NCI-H187 treated with DMSO at 0.1 percent for 48 hours (cell line): ENCODE measurements around the gene RAC3.
"Not testable (repeated sequence)": the region's sequence is repeated elsewhere in the genome, so short reads cannot be mapped to it uniquely, and the experiment has no call there.

ENCODE experiments used
- DNase-seq: peaks from one replicate; lab custom pipeline; 2025; lab: John Stamatoyannopoulos, UW

RAC3 gene

DNA sequence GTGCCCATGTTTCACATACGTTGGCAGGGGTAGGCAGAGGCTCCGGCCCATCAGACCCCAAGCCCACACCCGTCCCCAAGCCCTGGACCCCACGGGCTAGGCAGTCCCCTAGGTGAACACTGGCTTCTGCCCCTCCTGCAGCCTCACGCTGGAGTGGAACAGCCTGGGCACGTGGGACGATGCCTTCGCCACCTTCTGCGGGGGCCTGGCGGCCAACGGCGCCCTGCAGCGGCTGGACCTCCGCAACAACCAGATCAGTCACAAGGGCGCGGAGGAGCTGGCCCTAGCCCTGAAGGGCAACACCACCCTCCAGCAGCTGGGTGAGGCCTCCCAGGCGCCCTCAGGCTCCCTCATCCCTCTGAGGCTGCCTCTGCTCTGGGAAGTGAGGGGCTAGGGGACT is 6.6 kb upstream of the RAC3 start:
- no peak for DNase-seq

DNA sequence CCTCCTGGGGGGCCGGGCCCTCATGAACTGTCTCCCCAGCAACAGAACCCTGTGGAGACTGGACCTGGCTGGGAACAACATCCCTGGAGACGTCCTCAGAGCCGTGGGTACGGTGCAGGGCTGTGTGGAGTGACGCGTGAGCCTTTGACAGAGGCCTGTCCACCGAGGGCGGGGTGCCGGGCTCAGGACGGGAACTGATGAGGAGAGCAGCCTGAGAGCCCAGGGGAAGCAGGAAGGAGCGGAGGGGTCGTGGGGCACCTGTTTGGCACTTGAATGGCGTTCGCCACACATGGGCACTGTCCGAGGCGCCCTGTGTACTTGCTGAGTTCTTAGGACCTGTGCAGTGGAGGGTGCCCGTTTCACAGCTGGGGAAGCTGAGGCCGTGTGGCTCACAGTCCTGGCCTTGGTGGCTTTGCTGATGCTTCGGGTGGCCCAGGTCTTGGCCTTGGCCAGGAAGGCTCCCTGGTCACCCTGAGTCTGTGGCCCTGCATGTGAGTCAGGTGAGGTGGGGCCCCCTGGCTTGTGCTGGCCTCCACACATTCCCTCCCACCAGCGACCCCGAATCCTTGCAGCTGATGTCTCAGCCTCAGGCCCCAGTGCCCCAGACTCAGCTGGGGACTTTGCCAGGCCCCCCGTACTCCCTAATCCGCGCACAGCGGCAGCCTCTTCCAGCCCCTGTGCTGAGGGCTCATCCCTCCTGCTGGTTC is 5.9 kb upstream of the RAC3 start:
- no peak for DNase-seq

DNA sequence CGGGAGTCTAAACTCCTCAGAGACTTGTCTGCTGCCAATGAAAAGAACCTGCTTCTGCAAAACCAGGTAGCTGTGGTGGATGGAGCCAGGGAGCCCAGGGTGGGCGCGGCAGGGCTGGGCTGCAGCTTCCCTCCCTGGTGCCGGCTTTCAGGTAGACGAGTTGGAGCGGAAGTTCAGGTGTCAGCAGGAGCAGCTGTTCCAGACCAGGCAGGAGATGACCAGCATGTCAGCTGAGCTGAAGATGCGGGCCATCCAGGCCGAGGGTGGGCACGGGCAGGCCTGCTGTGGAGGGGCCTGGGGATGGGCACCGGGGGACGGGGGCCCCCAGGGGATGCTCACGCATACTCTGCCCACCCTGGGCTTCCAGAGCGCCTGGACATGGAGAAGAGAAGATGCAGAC is 3.2 kb upstream of the RAC3 start:
- no peak for DNase-seq

DNA sequence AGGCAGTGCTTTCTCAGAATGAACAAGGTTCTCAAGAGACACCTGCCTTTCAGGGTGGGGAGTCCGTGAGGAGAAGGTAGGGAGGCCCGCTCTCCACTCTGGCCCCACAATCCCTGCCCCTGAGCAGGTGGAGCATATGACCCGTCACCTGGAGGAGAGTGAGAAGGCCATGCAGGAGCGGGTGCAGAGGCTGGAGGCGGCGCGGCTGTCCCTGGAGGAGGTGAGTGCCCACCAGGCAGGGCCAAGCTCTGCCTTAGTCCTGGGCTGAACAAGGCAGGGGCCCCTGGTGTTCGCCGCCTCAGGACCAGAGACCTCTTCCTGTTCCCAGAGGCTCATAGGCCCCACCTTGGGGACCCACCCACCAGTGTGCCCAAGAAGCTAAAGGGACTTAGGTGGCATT is 2.5 kb upstream of the RAC3 start:
- no peak for DNase-seq

DNA sequence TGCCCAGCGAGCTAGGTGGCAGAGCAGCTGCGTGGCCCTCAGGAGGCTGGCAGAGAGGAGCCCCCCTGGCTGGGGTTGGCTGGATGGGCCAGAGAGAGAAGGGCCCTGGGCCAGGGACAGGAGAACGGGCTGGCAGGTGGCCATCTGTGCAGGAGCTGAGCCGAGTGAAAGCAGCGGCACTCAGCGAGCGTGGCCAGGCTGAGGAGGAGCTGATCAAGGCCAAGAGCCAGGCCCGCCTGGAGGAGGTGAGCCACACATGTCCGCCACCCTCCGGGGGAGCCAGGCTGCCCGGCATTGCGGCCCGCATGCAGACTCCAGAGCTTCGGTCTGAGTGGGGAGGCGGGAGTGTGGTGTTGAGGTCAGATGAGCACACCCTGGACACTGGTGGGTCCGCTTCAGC is 2.1 kb upstream of the RAC3 start:
- no peak for DNase-seq

DNA sequence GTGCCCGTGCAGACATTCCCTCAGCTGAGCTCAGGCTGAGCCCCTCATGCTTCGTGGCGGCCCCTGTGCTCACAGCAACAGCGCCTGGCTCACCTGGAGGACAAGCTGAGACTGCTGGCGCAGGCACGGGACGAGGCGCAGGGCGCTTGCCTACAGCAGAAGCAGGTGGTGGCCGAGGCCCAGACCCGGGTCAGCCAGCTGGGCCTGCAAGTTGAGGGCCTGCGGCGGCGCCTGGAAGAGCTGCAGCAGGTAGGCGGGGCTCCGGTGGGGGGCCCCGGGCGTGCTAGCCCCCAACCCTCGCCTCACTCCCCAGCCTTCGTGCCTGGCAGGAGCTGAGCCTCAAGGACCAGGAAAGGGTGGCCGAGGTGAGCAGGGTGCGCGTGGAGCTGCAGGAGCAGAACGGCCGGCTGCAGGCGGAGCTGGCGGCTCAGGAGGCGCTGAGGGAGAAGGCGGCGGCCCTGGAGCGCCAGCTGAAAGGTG is 1.4 kb upstream of the RAC3 start:
- DNase-seq: no peak

DNA sequence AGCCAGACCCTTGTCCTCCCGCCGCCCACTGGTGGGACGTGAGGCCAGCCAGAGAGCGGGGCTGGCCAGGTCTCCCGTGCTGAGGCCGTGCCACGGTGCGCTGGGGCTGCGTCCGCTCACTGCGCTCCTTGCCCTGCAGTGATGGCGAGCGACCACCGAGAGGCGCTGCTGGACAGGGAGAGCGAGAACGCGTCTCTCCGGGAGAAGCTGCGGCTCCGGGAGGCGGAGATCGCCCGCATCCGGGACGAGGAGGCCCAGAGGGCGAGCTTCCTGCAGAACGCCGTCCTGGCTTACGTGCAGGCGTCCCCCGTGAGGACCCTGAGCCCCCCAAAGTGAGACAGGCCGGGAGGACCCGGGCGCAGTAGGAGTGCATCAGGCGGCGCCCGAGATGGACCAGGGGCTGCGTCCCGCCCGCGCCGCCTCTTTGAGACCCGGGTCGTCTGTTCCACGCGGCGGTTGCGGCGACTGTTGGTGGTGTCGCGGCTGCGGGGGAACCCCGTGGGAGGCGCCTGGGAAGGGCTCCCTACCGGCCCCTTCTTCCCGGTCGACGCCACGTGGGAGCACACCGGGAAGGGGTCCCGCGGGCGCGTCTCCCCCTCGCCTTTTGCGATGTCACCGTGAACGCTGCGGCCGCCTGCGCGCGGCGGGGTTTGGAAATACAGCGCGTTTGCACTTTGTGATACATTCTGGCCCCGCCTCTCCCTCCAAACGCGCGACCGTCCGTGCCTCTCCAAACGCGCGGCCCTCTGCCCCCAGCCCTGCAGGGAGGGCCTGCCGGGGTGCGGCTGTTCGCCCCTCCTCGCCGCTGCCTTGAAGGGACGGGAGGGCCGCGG is 792 bp upstream of the RAC3 start:
- no peak for DNase-seq

DNA sequence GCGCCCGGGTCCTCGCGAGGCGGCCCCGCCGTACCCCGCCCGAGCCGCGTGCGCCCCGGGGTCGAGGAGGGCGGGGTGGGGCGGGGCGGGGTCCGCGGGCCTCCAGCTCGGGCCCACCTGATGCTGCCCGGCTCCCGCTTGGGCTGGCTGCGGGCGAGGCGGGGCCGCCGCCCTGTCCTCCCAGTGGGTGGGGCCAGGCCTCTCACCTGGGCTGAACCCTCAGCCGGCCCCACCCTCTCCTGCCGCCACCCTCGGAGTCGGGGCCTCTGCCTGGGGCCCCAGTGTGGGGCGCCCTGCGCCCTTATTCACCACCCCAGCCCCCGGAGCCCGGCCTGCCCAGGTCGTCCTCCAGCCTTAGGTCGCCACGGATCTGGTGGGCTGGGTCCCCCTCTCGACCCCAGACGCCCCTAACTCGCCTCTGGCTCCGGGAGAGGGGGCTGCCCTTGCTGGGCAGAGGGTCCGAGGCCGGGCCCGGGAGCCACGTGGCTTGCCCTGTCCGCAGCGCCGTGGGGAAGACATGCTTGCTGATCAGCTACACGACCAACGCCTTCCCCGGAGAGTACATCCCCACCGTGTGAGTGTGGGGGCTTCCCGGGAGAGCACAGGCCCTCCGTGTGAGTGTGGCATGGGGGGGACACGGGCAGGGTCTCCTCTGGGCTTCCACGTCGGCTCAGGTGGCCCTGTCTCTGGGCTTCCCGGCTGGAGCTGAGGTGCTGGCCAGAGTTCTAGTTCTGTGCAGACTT is 578 bp downstream of the RAC3 start:
- no peak for DNase-seq

DNA sequence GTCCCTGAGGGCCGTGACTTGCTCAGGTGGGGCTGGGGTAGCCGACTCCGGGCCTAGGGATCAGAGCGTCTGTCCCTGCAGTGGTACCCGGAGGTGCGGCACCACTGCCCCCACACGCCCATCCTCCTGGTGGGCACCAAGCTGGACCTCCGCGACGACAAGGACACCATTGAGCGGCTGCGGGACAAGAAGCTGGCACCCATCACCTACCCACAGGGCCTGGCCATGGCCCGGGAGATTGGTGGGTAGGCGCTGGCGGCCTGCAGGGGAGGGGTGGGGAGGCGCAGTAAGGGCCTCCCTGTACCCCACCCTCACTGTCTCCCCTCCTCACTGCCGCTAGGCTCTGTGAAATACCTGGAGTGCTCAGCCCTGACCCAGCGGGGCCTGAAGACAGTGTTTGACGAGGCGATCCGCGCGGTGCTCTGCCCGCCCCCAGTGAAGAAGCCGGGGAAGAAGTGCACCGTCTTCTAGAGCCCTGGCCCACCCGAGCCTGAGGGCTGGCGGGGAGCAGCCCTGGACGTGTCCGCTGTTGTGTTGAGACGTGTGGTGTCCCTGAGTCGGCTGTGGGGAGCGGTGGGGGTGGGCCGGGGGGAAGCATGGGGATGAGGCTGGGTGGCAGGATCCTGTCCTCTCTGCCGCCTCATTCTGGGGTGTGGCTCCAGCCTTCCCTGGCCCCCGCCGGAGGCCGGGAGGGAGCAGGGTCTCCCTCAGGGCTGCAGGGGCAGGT is 2.0 kb downstream of the RAC3 start:
- no peak for DNase-seq

DNA sequence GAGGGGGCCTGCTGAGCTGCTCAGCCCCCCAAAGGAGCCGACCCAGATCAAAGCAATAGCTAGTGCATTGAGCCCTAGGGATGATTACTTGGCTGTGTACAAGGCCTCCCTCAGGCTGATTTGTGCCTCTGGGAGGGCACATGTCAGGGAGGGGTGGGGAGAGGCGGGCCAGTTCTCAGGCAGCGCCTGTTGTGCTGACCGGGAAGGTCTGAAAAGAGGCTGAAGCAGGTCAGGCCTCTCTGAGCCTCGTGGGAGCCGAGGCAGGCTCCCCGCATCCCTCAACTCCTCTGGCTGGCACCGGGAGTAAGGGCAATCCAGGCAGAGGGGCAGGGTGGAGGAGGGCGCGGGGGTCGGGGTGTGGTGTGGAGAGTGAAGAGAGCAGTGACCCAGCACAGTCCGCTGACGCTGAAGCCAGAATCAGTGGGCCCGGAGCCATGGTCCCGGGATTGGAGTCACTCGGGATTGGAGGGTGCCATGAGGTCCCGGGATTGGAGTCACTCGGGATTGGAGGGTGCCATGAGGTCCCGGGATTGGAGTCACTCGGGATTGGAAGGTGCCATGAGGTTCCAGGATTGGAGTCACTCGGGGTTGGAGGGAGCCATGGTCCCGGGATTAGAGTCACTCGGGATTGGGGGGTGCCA is 3.0 kb downstream of the RAC3 start:
- no peak for DNase-seq

DNA sequence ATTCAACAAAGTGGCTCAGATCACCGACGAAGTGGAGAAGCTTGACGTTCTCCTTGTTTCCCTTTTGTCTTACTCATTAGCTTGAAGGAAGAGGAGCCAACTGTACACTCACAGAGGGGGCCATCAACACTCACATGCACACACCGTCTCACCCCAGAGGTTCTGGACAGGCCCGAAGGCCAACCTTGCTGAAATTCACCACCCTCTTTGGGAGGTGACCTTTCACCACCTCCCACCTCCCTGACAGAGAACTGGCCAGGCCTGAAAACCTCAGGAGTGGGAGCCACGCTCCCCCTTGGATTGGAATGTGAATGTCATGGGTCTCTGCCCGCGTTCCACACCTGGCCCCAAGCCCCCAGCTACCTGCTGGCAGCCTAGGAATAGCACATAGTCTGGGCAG is 4.0 kb downstream of the RAC3 start:
- DNase-seq: no peak

DNA sequence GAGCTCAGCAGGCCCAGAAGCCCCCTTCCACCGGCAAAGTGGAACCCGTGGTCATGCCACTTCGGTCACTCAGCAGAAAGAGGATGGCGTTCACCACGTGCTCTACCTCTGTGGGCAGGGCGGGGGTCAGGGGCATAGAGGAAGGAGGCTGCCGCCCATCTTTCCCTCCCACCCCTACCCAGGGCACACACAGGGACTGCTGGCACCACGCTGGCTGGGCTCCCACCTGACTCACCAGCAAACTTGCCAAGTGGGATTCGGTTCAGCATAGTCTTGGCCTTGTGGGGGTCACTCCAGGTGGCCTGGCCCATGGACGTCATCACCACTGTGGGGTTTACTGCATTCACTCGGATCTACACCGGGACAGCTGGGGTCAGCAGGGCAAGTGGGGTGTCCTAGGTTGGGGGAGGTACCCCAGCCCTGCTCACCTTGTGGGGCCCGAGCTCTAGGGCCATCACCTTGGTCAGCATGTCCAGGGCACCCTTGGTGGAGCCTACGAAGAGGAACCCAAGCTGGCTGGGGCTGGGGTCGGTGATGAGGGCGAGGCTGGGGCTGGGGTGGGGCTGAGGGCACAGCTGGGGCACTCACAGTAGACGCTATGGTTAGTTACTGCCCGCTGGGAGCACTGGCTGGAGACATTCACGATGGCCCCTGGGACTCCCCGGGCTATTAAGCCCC is 4.6 kb downstream of the RAC3 start:
- no peak for DNase-seq

DNA sequence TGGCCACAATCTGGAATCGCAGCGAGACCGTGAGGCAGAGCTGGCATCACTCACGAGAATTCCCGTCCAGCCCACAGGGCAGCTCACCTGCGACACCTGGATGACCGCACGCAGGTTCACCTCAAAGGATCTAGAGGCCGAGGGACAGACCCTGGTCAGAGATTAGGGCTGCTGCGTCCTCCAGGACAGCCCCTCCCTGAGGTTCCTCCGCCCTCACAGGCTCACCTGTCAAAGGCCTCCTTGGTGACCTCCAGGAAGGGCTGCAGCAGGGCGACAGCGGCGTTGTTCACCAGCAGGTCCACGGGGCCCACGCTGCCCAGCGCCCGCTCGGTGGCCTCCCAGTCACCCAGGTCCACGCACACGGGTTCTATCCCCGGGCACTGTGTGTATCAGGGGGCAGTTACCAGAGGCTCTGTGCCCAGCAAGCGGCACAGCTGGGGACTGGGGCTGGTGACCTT is 5.2 kb downstream of the RAC3 start:
- DNase-seq: no peak

DNA sequence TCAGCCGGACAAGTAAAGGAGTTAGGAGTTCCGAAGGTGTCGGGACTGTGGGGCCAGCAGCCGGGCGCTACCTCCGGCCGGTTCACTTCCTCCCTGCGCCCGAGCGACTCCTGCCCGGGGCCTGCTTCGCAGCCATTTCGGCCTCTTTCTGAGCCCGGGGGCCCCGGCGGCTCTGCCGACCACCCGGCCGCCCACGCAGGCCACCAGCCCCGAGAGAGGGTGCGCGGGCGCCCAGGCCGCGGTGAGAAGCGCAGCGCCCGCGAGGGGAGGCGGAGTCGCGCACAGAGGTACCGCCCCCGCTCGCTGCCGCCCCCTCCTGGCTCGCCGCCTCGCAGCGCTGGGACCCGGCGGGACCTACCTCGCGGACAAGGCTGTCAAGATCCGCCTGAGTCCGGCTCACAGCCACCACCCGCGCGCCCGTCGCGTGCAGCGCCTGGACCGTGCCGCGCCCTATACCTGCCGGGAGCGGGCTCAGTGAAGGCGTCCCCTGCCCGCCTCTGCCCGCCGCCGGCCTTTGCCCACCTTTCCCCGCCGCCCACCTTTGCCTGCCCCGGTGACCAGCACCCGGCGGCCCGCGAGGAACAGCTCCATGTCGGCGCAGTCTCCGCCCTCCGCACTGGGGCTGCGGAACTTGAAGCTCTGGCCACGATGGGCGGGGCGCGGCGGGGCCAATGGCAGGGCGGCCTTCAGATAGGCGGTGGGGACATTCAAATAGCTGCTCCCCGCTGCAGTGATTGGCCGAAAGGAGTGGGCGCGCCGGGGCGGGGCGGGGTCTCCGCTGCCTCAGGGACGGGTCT is 5.8 kb downstream of the RAC3 start, which contains the start of gene DCXR:
Gene DCXR (minus strand): TSS at position 606 of the 797 bp plus-strand sequence. CDS start 15 bp downstream, at position 591.
- DNase-seq: peak; percentile 73

DNA sequence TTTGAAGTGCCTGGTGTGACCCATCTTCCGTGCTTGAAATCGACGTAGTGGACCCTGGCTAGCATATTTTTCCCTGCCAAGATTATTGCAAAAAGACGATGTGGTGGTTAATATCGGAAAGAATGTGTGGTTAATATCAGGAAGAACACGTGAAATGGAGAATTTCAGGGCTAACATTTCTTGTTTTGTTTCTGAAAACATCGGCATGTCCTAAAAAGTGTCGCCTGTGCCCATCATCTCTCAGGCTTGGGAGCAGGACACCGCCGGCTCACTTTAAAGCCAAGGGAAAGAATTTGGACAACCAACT is 6.4 kb downstream of the RAC3 start:
- no peak for DNase-seq

DNA sequence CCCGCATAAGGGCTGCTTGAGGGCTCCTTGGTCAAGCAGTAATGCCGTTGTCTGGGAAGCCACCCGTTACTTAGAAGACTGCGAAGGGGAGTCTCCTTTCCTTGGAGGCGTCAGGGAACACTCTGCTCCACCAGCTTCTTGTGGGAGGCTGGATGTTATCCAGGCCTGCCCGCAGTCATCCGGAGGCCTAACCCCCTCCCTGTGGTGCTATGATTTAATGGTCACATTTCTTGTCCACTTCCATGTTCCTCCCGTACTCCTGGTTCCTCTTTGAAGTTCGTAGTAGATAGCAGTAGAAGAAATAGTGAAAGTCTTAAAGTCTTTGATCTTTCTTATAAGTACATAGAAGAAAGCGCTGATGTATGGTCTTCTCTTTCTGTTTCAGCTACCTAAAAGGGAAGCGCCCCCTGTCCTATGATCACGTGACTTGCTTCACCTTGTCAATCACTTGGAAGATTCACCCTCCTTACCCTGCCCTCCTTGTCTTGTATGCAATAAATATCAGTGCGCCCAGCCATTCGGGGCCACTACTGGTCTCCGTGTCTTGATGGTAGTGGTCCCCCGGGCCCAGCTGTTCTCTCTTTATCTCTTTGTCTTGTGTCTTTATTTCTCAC is 7.4 kb downstream of the RAC3 start:
- DNase-seq: not testable (repeated sequence)

DNA sequence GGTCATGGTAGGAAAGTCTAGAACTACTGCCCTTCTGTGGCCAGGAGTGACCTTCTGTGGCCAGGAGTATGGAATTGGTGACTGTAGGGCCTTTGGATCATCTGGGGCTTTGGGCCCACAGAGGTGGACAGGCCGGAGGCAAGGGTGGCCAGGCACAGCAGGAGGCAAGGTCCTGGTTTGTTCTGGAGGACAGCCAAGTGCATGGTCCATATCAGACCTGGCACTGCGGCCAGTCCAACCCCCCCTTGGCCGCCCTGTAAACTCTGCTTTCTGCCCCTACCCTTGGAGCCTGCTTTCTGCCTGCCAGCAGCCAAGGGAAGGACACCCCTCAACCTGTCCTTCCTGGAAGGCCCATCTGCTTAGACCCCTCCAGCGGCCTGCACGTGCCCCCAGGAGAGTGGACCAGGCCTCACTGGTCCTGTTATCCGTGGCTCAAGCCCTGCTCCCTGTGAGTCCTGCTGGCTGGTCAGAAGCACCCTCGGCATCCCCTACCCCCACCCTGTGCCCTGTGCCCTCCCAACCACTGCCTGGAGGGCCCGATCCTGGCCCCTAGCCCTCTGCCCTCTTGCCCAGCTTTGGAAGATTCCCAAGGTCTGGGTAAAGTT is 8.3 kb downstream of the RAC3 start:
- DNase-seq: no peak

DNA sequence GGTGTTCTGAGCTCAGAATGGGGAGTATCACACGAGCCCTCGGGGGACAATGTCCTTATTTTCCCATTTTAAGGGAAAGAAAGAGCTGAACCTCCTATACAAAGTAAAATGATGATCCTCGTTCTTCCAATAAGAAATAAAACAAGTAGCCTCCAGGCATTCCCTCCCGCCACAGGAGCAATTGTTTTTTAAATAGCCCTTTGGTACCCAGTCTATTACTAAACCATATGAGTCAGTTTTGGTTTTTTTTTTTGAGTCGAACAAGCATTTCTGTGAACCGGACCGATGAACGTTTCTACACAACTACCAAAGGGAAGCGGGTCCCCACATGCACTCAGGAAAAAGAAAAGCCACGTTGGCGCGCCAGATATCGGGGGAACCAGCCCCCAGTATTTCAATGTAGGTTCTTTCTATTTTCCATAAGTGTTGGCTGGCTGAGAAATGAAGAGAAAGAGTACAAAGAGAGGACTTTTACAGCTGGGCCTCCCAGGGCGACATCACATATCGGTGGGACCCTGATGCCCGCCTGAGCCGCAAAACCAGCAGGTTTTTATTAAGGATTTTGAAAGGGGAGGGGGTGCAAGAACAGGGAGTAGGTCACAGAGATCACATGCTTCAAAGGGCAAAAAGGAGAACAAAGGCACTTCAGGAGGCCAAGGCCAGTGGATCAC is 9.8 kb downstream of the RAC3 start:
- DNase-seq: no peak

DNA sequence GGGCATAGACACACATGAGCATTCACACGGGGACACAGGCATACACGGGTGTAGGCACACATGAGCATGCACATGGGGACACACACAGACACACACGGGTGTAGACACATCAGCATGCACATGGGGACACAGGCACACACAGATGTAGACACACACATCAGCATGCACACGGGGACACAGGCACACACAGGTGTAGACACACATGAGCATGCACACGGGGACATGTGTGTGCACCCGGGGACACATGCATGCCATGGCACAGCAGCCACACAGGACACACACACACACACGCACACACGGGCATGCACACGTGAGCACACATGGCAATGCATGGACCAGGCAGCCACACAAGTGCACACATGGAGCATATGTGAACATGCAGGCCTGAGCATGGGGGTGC is 11.2 kb downstream of the RAC3 start:
- no peak for DNase-seq
